HG02885 (cell line): Measurements from ENCODE around the gene PYGB.
A peak's percentile ranks its signal among the peaks of the same experiment; 100 is the strongest.
"Not testable (repeated sequence)": the region's sequence is repeated elsewhere in the genome, so short reads cannot be mapped to it uniquely, and the experiment has no call there.

Experiments
- ATAC-seq: cut with Tn5 transposase; IDR thresholded peaks from one replicate; pipeline ENCODE4 v1.9.1; 2021; ENCODE audit warnings: mild to moderate bottlenecking; ENCODE audit not compliant: unreplicated experiment, poor library complexity

PYGB gene

GRCh38 chr20:25229486-25230165, 18.3 kb upstream of the PYGB start:
- ATAC-seq = peak; percentile 18

DNA sequence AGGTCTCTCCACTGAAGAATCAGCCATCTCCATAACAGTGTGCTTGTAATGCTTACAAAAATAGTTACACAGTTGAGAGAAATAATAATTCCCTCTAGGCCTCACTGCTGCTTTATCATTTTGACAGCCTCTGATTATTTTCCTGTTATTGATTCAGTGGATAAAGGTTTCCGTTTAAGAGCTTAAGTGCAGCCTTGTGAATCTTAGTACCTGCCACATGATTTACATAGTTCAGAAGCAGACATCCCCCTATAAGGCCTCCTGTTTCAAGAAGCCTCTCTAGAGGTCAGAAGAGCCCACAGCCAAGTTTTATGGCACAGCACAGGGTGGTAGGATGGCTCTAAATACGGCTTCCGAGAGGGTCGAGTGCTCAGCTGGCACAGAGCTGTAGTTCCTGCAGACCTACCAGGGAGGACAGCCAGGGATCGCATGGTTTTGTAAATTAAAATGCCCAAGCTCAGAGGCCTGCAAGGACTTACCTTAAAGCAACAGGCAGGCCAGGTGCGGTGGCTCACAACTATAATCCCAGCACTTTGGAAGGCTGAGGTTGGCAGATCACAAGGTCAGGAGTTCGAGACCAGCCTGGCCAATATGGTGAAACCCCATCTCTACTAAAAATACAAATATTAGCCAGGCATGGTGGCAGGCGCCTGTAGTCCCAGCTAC, 17.6 kb upstream of the PYGB start:
- peak; percentile 84 for ATAC-seq

DNA sequence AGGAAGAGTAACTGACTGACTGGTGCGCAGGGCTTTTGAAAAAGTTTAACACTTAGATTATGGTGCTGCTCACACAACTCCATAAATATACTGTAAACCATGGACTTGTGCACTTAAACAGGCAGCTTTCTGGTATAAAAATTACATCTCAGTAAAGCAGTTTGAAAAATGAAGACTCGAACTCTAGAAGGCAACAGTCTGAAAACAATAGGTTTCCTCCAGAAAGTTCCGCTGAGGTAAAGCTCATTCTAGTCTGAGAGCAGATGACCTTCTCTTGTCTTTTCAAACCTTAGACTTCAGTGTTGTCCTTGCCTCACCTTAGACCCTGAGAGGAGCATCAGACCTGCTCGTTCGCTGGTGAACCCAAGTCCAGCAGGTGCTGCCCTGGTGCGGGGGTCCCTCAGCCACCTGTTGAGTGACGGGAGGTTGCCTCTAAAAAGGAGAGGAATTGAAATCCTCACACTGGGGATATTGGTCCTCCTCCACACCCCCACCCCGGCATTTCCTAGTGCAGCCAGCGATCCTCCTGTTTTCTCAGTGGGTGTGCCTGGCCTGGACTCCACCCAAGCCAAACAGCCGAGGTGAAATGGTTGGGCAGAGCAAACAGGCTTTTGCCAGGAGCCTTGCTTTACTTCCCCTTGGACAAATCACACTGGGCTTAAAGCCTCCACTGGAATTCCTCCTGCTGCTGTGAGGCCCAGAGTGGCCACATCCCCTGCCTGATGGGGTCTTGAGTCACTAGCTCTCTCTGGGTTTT, 14.7 kb upstream of the PYGB start:
- ATAC-seq = no peak

- not testable (repeated sequence) for ATAC-seq
These were observed 13.7 kb upstream of the PYGB start for GRCh38 chr20:25234009-25234849.

- no peak for ATAC-seq
These were observed 11.2 kb upstream of the PYGB start for GRCh38 chr20:25236450-25237304.

- peak; percentile 66 for ATAC-seq
These were observed 10.1 kb upstream of the PYGB start for GRCh38 chr20:25237610-25238318.

GRCh38 chr20:25238319-25239037, 9.4 kb upstream of the PYGB start:
- no peak for ATAC-seq

DNA sequence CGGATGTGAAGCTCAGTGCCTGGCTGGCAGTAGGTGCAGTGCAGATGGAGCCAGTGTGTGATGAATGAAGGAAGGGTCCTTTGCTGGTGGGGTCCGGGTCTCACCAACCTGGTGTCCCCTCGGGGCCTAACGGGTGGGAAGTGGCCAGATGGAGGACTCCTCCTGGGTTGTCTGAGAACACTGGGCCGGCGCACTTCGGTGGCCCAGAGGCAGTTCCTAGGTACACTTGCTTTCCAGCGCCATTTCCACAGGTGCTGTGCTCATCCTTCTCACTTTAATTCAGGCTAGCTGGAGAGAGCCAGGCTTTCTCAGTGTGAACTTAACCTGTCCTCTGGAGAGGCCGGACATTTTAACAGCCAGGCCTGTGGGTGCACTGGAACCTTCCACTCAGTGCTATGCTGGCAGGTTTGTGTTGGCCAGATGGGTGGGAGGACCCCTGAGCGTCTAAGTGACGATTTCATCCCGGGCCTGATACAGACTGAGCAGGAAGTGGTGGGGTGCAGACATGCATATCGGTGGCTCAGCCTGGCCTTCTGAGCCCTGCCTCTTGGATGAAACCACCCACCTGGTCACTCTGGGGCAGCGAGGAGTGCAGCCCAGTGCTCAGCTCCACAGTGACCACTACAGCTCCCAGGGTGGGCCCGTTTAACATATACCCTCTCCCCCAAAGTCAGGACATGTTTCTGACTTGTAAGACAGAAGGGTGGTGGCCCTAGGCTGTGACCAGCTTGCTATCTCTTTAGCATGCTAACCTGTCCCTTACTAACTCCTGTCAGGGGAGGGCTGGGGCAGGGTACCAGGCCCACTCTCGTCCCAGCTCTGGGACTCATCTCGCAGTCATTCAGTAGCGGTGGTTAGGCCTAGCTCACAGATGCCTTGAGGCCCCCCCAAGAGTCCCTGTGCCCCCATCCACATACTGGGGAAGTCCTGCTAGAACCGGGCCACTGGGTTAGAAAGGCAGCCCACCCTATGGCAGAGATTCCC, 8.2 kb upstream of the PYGB start:
- ATAC-seq = peak; percentile 76

DNA sequence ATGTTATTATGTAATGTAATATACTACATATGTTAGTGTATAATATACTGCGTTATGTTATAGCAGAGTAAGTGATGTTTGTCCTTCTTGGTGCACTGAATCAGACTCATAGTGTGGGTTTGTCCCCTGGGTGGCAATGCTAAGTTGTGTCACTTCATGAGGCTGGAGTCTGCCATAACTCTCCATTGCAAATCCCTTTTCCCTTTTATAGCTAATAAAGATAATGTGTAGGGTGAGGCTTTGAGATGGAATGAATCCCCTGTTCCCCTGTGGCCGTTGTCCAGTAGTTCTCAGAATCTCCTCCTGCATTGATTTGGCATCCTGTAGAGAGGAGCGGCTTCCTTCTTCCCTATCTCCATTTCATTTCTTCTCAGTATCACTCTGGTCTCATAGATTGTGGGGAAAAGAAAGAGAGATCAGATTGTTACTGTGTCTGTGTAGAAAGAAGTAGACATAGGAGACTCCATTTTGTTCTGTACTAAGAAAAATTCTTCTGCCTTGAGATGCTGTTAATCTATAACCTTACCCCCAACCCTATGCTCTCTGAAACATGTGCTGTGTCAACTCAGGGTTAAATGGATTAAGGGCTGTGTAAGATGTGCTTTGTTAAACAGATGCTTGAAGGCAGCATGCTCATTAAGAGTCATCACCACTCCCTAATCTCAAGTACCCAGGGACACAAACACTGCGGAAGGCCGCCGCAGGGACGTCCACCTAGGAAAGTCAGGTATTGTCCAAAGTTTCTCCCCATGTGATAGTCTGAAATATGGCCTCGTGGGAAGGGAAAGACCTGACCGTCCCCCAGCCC, 6.8 kb upstream of the PYGB start:
- ATAC-seq = not testable (repeated sequence)

GRCh38 chr20:25241659-25241955, 6.3 kb upstream of the PYGB start:
- not testable (repeated sequence) for ATAC-seq

GRCh38 chr20:25242231-25242630, 5.7 kb upstream of the PYGB start:
- ATAC-seq = no peak

DNA sequence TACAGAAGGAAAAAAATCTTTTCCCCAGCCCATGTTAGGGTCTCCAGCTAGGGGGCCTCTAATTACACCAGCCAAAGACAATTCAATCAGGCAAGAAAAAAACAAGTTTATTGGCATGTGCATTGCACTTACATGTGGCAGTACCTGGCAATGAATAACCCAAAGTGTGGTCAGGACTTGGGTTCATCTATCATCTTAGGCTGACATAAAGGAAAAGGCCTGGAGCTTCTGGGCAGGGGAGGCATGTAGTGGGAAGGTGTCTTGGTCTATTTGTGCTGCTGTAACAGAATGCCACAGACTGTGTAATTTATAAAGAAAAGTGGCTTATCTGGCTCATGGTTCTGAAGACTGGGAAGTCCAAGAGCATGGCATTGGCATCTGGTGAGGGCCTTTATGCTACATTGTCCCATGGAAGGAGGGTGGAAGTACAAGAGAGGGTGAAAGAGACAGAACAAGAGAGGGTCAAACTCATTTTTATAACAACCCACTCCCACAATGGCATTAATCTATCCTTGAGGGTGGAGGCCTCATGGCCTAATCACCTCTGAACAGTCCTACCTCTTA, 4.4 kb upstream of the PYGB start:
- ATAC-seq = no peak

- ATAC-seq = no peak
These were observed 2.9 kb upstream of the PYGB start for GRCh38 chr20:25244976-25245375.

GRCh38 chr20:25245461-25245860, 2.4 kb upstream of the PYGB start:
- no peak for ATAC-seq

- no peak for ATAC-seq
These were observed 1.5 kb upstream of the PYGB start for GRCh38 chr20:25246182-25246999.
